Dermis microvascular lymphatic vessel endothelial cell (primary cell): ENCODE data around the gene KIF18B. TPM values are rescaled to one million over a fixed set of nuclear protein-coding genes. Genes with fewer than 3 reads are reported as not detected.
A peak's percentile ranks its signal among the peaks of the same experiment; 100 is the strongest.

Experiments
- DNase-seq, 2 donors: peaks; one replicate each; pipeline versions ENCODE4 v3.0.0 to v3.0.0-alpha.2; 2010; ENCODE audit warnings: low read depth in 2 of 2
- total RNA-seq: library from RNA; depleted of rRNA; stranded (reverse); fragments of >200 nt; gene quantifications from 2 replicates; pipeline ENCODE4 v1.2.1, GENCODE V29; 2014

Gene KIF18B
- total RNA-seq, 1 donor from 2014 or later: 2.3 TPM

GRCh38 chr17:44919885-44920564 is 27.5 kb downstream of the KIF18B start:
- peak; percentile 72 to 85 for DNase-seq

DNA sequence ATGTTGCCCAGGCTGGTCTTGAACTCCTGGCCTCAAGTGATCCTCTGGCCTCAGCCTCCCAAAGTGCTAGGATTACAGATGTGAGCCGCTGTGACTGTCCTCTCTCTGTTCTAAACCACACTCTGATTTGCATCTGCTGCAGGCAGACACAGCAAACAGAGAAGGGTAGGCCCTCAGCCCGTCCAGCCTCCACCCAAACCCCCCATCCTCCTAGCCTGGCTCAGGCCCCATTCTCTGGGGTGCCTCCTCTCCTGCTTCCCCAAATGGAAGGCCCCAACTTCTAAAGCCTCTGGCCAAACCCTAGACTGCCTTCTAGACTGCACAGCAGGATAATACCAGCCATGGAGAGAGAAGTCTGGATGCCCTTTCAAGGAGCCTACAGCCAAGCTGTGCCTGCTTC is 28.2 kb downstream of the KIF18B start:
- DNase-seq: no peak

DNA sequence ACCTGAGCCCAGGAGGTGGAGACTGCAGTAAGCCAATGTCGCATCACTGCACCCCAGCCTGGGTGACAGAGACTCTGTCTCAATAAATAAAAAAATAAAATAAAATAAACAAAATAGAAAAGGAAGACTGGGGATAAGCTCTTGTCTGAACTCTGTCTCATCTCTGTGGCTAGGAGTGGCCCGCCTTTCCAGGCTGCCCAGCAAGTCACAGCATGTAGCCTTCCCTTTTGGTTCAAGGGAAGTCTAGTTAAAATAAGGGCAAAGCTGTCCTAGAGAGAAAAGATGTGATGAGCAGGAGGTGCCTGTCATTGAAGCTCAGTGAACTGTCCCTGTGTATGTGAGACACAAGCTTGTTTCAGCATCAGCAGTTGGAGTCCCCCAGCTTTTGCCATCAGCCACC is 29.6 kb downstream of the KIF18B start:
- DNase-seq: no peak

GRCh38 chr17:44917456-44917855 is 30.1 kb downstream of the KIF18B start:
- no peak for DNase-seq

DNA sequence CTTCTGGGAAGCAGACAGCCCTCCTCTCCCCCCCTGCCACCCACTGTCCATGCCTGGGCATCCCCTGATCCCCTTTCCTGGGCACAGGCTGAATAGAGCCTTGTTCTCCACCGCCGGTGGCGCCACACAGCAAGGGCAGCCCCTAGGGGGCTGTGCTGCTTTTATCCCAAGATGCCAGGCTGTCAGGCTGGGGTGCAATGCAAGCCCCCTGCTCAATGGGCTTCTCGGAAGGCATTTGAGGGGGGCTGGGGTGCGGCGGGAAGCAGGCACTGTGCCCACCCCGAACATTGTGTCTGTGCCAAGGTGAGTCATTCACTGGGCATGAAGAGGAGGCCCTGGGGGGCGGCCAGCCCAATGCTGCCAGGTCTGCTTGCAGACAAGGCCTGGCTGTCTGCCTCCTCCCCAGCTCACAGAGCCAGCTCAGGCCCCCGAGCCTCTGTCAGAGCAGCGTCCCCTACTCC is 30.8 kb downstream of the KIF18B start:
- DNase-seq: peak in 1 of 2 donors; percentile 41

DNA sequence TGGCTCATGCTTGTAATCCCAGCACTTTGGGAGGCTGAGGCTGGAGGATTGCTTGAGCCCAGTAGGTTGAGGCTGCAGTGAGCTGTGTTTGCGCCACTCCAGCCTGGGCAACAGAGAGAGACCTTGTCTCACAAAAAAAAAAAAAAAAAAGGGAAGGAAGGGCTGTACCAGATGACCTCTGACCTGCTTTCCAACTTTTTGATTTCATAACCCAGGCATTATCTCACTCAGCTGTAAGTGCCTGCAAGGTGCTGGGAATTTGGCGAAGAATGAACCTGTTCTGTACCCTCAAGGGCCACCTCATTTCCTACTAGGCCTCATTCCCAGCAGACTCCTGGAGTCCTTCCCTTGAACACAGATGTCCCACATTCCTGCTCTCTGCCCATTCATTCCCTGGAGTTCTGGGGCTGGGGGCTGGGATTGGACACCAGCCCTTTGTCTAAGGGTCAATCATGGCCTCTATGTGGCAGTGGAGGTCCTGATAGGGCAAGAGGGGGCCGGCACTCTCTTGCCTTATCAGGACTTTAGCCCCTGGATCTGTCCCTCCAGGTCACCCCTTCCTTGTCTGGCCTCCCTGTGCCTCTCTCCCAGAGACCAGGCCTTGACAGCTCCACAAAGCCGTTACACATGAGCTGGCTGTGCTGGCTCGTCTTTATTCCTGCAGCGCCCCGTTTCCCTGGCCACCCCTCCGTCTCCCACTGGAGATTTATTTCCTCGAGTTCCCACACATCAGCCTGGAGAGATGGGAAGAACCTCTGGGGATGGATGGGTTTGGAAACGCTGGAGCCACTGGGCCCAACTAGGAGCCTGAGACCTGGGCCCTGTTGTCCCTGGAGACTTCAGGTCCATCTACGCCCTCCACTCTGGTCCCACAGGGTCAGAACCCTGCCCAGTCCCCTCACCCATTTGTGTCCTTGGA is 31.5 kb downstream of the KIF18B start:
- no peak for DNase-seq

- DNase-seq: no peak
Observed at GRCh38 chr17:44915321-44915726, 32.2 kb downstream of the KIF18B start, which contains the start of gene GFAP. TSS of gene GFAP (minus strand) at chr17:44915500. CDS start at chr17:44915486, 14 bp downstream.

GRCh38 chr17:44914698-44915271 is 32.8 kb downstream of the KIF18B start:
- DNase-seq: no peak

DNA sequence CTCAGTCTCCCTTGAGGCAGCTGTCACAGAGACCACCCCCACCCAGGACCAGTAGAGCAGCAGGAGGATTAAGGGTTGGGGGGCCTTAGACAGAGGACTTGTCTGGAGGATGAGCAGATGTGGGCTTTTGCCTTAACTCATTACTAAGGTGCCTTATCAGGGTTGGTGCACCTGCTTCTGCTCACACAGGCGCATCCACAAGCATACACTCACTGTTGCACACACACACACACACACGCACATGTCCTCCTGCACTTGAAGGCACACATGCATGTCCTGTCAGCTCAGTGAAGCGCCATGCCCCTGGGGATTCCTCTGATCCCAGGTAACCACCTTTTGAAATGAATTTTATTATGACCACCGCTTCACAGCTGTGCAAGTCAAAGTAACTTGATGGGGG is 33.4 kb downstream of the KIF18B start:
- DNase-seq: no peak

GRCh38 chr17:44913676-44914075 is 33.9 kb downstream of the KIF18B start:
- DNase-seq: no peak

DNA sequence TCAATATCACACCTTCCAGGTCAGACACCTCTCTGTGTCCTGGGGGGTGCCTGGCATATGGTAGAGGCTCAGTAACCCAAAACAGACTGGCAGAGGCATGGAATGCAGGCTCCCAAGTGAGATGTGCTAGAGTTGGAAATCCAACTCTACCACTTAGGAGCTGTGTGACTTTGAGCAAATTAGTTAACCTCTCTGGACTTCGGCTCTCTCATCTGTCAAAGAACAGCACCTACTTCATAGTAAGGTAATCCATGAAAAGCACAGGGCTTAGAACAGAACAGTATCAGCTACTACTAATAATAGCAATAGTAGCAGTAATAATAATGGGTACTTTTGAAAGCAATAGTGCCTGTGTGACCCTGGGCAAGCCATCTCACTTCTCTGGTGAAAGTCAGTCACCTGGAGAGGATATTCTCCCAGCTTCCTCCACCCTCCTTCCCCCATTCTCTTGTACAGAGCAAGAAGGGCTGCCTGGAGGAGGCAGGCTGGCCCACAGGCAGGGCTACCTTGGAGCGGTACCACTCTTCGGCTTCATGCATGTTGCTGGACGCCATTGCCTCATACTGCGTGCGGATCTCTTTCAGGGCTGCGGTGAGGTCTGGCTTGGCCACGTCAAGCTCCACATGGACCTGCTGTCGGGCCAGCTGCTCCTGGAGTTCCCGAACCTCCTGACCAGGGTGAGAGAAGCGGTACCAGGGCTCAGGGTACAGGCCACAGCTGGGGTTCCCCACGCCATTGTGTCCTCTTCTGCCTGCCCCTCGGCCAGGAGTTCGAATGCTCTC is 34.6 kb downstream of the KIF18B start:
- no peak for DNase-seq

- peak in 1 of 2 donors; percentile 45 for DNase-seq
Observed at GRCh38 chr17:44911133-44912001, 36.2 kb downstream of the KIF18B start.

DNA sequence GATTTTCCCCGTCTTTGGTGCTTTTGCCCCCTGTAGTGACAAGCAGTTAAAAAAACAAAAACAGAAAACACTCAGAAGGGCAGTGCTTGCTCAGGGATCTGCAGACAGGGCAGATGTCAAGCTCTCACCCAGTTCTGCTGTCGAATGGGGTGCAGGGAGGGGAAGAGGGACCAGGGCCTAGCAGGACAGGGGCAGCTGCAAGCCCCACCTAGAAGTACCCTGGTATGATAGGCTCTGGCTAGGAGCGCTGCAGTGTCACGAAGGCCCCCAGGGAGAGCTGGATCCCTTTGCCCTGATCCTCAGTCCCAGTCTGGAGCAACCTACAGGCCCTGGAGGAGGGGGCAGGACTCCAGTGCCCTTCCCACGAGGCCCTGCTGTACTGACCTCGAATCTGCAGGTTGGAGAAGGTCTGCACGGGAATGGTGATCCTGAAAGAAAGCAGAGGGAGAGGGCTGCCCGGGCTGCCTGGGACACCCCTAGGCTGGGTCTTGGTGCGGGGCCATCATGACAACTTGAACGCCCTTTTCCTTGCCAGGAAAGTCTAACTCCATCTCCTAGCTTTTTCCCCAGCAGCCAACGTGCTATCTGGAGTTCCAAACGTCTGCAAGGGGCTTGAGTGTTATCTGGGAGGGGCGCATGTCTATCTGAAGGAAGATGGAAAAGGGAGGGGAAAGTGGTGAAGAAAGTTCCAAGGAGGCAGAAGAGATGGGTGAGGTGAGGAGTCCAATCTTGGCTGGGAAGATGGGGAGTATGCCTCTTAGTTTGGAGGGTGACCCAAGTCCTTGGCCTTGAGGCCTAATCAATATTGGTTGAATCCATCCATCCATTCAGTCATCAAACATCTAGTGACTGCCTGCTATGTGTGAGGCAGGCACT is 37.1 kb downstream of the KIF18B start:
- no peak for DNase-seq

- DNase-seq: no peak
Observed at GRCh38 chr17:44909681-44910144, 37.9 kb downstream of the KIF18B start.

DNA sequence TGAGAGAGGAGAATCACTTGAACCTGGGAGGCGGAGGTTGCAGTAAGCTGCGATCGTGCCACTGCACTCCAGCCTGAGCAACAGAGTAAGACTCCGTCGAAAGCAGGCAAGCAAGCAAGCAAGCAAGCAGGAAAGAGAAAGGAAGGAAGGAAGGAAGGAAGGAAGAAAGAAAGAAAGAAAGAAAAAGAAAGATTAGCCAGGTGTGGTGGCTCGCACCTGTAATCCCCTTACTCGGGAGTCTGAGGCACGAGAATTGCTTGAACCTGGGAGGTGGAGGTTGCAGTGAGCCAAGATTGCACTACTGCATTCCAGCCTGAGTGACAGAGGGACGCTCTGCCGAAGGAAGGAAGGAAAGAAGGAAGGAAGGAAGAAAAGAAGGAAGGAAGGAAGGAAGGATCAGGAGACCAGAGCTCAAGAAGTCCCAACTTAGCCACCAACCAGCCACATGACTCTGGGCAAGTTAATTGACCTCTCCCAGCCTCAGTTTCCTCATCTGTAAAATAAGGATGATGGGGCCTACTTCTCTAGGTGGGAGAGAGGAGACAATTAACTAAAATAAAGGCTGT is 38.7 kb downstream of the KIF18B start:
- DNase-seq: no peak

- no peak for DNase-seq
Observed at GRCh38 chr17:44907729-44908470, 39.7 kb downstream of the KIF18B start.

DNA sequence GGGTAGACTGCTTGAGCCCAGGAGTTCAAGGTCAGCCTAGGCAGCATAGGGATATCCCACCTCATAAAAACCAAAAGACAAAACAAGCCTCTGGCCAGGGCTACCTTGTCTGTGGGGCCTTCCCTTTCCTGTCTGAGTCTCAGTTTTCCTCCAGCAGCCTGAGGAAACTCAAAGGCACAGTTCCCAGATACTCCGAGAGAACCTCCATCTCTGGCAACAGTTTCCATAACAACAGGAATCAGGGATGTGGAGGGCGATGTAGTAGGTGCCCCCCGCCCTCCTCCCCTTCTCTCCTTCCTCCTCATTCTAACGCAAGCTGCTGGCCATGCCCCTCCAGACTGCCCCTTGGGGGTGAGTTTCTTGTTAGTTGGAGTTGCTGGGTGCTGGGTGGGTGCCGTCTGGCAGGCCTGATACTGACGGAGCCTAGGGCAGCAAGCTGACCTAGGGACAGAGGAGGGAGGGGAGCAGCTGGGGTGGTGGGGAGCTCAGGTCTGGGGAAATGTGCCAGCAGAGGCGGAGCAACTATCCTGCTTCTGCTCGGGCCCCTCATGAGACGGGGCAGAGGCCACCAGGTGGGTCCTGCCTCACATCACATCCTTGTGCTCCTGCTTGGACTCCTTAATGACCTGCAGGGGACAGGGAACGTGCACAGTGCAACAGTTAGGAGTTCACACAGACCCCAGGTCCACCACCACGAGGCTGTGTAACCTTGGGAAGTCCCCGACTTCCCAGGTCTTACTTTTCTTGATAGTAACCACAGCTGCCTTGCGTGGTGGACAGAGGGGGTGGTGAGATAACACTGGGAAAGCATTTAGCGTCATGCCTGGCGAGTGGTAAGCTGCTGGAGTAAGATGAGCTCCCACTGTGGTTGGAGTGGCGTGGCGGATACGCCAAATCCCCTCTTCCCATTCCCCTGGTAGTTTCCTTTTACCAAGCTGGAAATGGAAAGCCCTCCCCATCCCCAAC is 40.5 kb downstream of the KIF18B start:
- DNase-seq: no peak
